ENCODE results near the gene NKD1.

DNA sequence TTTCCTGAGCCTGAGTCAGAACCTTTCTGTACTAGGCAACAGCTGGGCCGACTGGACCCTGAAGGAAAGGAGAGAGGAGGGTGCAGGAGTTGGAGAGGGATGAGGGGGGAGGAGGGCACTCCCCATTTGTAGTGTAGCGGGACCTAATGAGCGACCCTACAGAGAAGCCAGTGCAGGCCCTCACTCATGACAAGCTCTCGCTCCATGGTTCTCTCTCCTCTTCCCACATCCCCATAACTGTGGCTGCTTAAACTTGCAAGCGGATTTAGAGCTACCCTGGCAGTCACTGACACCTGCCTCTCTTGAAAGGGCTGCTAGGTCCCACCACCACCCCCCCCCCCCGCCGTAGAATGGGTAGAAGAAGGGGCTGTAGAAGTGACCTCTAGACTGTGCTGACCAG, 14.5 kb downstream of the NKD1 start:
- TF ChIP-seq EZH2phosphoT487 (IDR thresholded peaks at IDR 0.05; ENCODE audit: borderline replicate concordance) (no peak), CTCF (conservative IDR thresholded peaks at IDR 0.05; ENCODE audit: low read length) (no peak)

All from Loucy (cell line).